ENCODE results near the gene STRADA. TPM values are rescaled to one million over a fixed set of nuclear protein-coding genes. Genes with fewer than 3 reads are reported as not detected.

The STRADA gene
- total and polyA plus RNA-seq, 2 donors (not counting 3 experiments of a cell fraction or from before 2014, with no cell fraction given): 47.0 to 53.6 TPM

DNA sequence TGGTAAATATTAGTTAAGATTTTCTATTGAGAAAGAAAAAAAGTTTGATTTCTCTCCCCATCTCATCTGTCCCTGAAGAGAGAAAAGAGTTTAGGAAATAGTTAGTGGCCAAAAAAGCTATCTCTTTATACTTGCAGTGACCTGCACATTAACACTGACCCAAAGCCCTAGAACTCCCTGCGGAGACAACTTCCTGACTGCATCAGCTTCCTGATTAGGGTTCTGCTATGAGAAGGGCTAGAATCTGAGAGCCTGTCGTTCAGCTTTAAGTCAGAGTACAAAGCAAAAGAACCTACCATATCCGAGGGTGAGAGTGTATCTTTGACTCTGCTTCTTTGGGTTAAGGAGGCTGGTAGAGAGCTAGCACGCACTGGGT, 66.4 kb downstream of the STRADA start:
- no peaks in the 10 kb centered on the region for H3K9me3 ChIP-seq (replicated peaks; ENCODE audit: control insufficient read depth, insufficient read depth, low read length)
- H3K4me2 ChIP-seq (ENCODE audit: insufficient read depth, low read length): peak overlapping the region; percentile 86
- peaks cover 45% of the 10 kb centered on the region for H3K4me1 ChIP-seq (ENCODE audit: control insufficient read depth, extremely low read depth, insufficient read depth, low read length)
- FAIRE-seq: no peak
- peak overlapping the region; percentile 91 for H3K27ac ChIP-seq (ENCODE audit: insufficient read depth, low read depth, low read length)
- no peak overlapping the region for H2AFZ ChIP-seq (ENCODE audit: low read depth, low read length)
- POLR2A ChIA-PET: interaction anchor here (1.1 to 2.9 kb wide), 4 partner anchors 9 to 74 kb away, joined by 3 to 10 read pairs (median 6); partner anchors contain the start of genes MAP3K3 and TACO1
- intact Hi-C loops (cut with micrococcal nuclease): loop anchor here (5.0 kb wide), 2 partner anchors 123 to 248 kb away; partner anchors contain the start of gene DCAF7
- peak overlapping the region in 1 of 3 experiments; percentile 61 for H3K4me3 ChIP-seq (replicated peaks in 1 of 3; ENCODE audit: insufficient read depth in 1 of 3, low read depth in 1 of 3, low read length in 3 of 3)
- peak; percentile 85 for DNase-seq (ENCODE audit: low read depth, low spot score)
- no peaks in the 10 kb centered on the region for H3K27me3 ChIP-seq (ENCODE audit: control insufficient read depth in 2 of 2, insufficient read depth in 2 of 2, low read length in 2 of 2)
- peaks cover 3 to 11% of the 10 kb centered on the region in 2 experiments for H3K36me3 ChIP-seq (ENCODE audit: control insufficient read depth in 2 of 2, extremely low read depth in 1 of 2, insufficient read depth in 2 of 2, low read length in 2 of 2)
- H3K9me1 ChIP-seq (replicated peaks; ENCODE audit: control insufficient read depth, extremely low read depth, insufficient read depth, low read length): no peaks in the 10 kb centered on the region
- dilution Hi-C loops (cut with MboI; ENCODE audit: extremely low pct_ligation_motif_present, low sequenced_read_pairs): no loop called here
- TF ChIP-seq EZH2 (IDR thresholded peaks at IDR 0.05; ENCODE audit: borderline replicate concordance, low read depth, low read length, severe bottlenecking): no peak
- TF ChIP-seq POLR2A (IDR thresholded peaks at IDR 0.05; ENCODE audit: low read depth, low read length): peak; percentile 69
- peak; percentile 72 for TF ChIP-seq GATA2 (IDR thresholded peaks at IDR 0.05; ENCODE audit: insufficient read depth, insufficient read length, low read depth, low read length)
- peak; percentile 64 for TF ChIP-seq POLR2AphosphoS5 (IDR thresholded peaks at IDR 0.05; ENCODE audit: insufficient read depth, low read depth, low read length)
- no peak for TF ChIP-seq MAX (IDR thresholded peaks at IDR 0.05; ENCODE audit: insufficient read depth, insufficient read length)
- TF ChIP-seq FOS (IDR thresholded peaks at IDR 0.05; ENCODE audit: borderline replicate concordance, insufficient read depth, low read length): peak; percentile 42
- H3K9ac ChIP-seq (replicated peaks; ENCODE audit: extremely low read depth, insufficient read depth, low read length): peak overlapping the region; percentile 77
- peaks cover 6% of the 10 kb centered on the region for H3K79me2 ChIP-seq (ENCODE audit: control insufficient read depth, insufficient read depth, low read length)
- no TSS peak for BruUV-seq (replicated peaks)
- CTCF ChIA-PET: interaction anchor here (0.9 to 3.8 kb wide), 12 partner anchors 9 to 250 kb away, joined by 3 to 37 read pairs (median 8); partner anchors contain the start of genes LIMD2 and MAP3K3
- no peaks in the 10 kb centered on the region for H4K20me1 ChIP-seq (replicated peaks; ENCODE audit: control insufficient read depth, extremely low read depth, insufficient read depth, low read length)

GRCh38 chr17:63672856-63673255, 68.7 kb downstream of the STRADA start:
- FAIRE-seq: no peak
- H2AFZ ChIP-seq (ENCODE audit: low read depth, low read length): no peak overlapping the region

More at GRCh38 chr17:63672856-63673255, 68.7 kb downstream of the STRADA start:
- Histone ChIP-seq H3K79me2 (ENCODE audit: control insufficient read depth, insufficient read depth, low read length) (peaks cover 6% of the 10 kb centered on the region), H3K9ac (replicated peaks; ENCODE audit: extremely low read depth, insufficient read depth, low read length) (no peak overlapping the region), H3K27ac (ENCODE audit: insufficient read depth, low read depth, low read length) (no peak overlapping the region), H3K9me3 (replicated peaks; ENCODE audit: control insufficient read depth, insufficient read depth, low read length) (no peaks in the 10 kb centered on the region), H3K9me1 (replicated peaks; ENCODE audit: control insufficient read depth, extremely low read depth, insufficient read depth, low read length) (no peaks in the 10 kb centered on the region), H4K20me1 (replicated peaks; ENCODE audit: control insufficient read depth, extremely low read depth, insufficient read depth, low read length) (no peaks in the 10 kb centered on the region), H3K4me3 (replicated peaks in 1 of 3; ENCODE audit: insufficient read depth in 1 of 3, low read depth in 1 of 3, low read length in 3 of 3) (no peak overlapping the region), H3K4me2 (ENCODE audit: insufficient read depth, low read length) (no peak overlapping the region), H3K27me3 (ENCODE audit: control insufficient read depth in 2 of 2, insufficient read depth in 2 of 2, low read length in 2 of 2) (no peaks in the 10 kb centered on the region), H3K36me3 (ENCODE audit: control insufficient read depth in 2 of 2, extremely low read depth in 1 of 2, insufficient read depth in 2 of 2, low read length in 2 of 2) (peaks cover 8 to 21% of the 10 kb centered on the region in 2 experiments), H3K4me1 (ENCODE audit: control insufficient read depth, extremely low read depth, insufficient read depth, low read length) (peaks cover 36% of the 10 kb centered on the region)
- ChIA-PET CTCF (interaction anchor here (0.5 kb wide), 1 partner anchor 51 kb away, joined by 3 read pairs; the partner anchor contains the start of gene MAP3K3), POLR2A (interaction anchor here (0.7 kb wide), 1 partner anchor 48 kb away, joined by 3 read pairs; no protein-coding TSS in a partner anchor)
- dilution Hi-C loops (cut with MboI; ENCODE audit: extremely low pct_ligation_motif_present, low sequenced_read_pairs): no loop called here
- BruUV-seq (replicated peaks): no TSS peak
- TF ChIP-seq GATA2 (IDR thresholded peaks at IDR 0.05; ENCODE audit: insufficient read depth, insufficient read length, low read depth, low read length) (no peak), FOS (IDR thresholded peaks at IDR 0.05; ENCODE audit: borderline replicate concordance, insufficient read depth, low read length) (no peak), EZH2 (IDR thresholded peaks at IDR 0.05; ENCODE audit: borderline replicate concordance, low read depth, low read length, severe bottlenecking) (no peak), JUN (IDR thresholded peaks at IDR 0.05; ENCODE audit: borderline replicate concordance, insufficient read depth, insufficient read length, low read depth) (no peak), CTCF (IDR thresholded peaks at IDR 0.05; ENCODE audit: extremely low read depth in 1 of 2, insufficient read depth in 1 of 2, low read depth in 1 of 2, low read length in 2 of 2) (no peak), MAX (IDR thresholded peaks at IDR 0.05; ENCODE audit: insufficient read depth, insufficient read length) (no peak), POLR2A (IDR thresholded peaks at IDR 0.05; ENCODE audit: low read depth, low read length) (no peak)
- intact Hi-C loops (cut with micrococcal nuclease): no loop called here
- no peak for DNase-seq (ENCODE audit: low read depth, low spot score)

All from endothelial cell of umbilical vein (primary cell).